GM23248 (cell line): ENCODE measurements around the gene PRPH2. TPM values are rescaled to one million over a fixed set of nuclear protein-coding genes. Genes with fewer than 3 reads are reported as not detected.

Experiments
- DNase-seq: peaks from one replicate; pipeline ENCODE4 v3.0.0-alpha.2; 2015
- H2AFZ ChIP-seq: fragments of 200-600 bp; sonication (generic); 2 replicates; pipeline ENCODE4 v1.6.1; 2016; ENCODE audit warnings: antibody characterized with exemption
- H3F3A ChIP-seq: fragments of 200-600 bp; sonication (generic); 2 replicates; pipeline ENCODE4 v1.6.1; 2016; ENCODE audit warnings: mild to moderate bottlenecking, antibody characterized with exemption, mixed run types; ENCODE audit not compliant: insufficient read depth
- H3K27ac ChIP-seq: fragments of 200-600 bp; sonication (generic); 2 replicates; pipeline ENCODE4 v1.5.1; 2016; ENCODE audit warnings: mild to moderate bottlenecking
- H3K27me3 ChIP-seq: fragments of 200-600 bp; sonication (generic); replicated peaks from 2 replicates; pipeline ENCODE4 v1.6.1; 2016; ENCODE audit warnings: mild to moderate bottlenecking; ENCODE audit not compliant: insufficient read depth
- H3K36me3 ChIP-seq: fragments of 200-600 bp; sonication (generic); 2 replicates; pipeline ENCODE4 v1.6.1; 2016; ENCODE audit warnings: low read depth, mild to moderate bottlenecking
- H3K4me1 ChIP-seq: fragments of 200-600 bp; sonication (generic); 2 replicates; pipeline ENCODE4 v1.6.1; 2016; ENCODE audit warnings: mild to moderate bottlenecking; ENCODE audit not compliant: insufficient read depth
- H3K4me2 ChIP-seq: fragments of 200-600 bp; sonication (generic); one replicate; pipeline ENCODE4 v1.6.1; 2016; ENCODE audit warnings: mild to moderate bottlenecking; ENCODE audit not compliant: unreplicated experiment
- H3K4me3 ChIP-seq: fragments of 200-600 bp; sonication (generic); 2 replicates; pipeline ENCODE4 v1.5.1; 2016; ENCODE audit warnings: mild to moderate bottlenecking
- H3K79me2 ChIP-seq: fragments of 200-600 bp; sonication (generic); 2 replicates; pipeline ENCODE4 v1.6.1; 2016; ENCODE audit warnings: mild to moderate bottlenecking; ENCODE audit not compliant: insufficient read depth
- H3K9ac ChIP-seq: fragments of 200-600 bp; sonication (generic); 2 replicates; pipeline ENCODE4 v1.6.1; 2016; ENCODE audit warnings: mild to moderate bottlenecking
- H3K9me2 ChIP-seq: fragments of 200-600 bp; sonication (generic); 2 replicates; pipeline ENCODE4 v1.6.1; 2016; ENCODE audit warnings: mixed run types, mild to moderate bottlenecking, moderate library complexity; ENCODE audit not compliant: insufficient read depth
- H3K9me3 ChIP-seq: fragments of 200-600 bp; sonication (generic); one replicate; pipeline ENCODE4 v1.6.1; 2017; ENCODE audit warnings: low read depth
- H4K20me1 ChIP-seq: fragments of 200-600 bp; sonication (generic); 2 replicates; pipeline ENCODE4 v1.6.0; 2016; ENCODE audit not compliant: insufficient read depth
- EZH2 ChIP-seq: fragments of 200-600 bp; sonication (generic); IDR thresholded peaks from 2 replicates; pipeline ENCODE4 v1.6.1; 2018; ENCODE audit warnings: antibody characterized with exemption, mild to moderate bottlenecking; ENCODE audit not compliant: insufficient read depth, poor library complexity, severe bottlenecking
- EZH2phosphoT487 ChIP-seq: fragments of 200-600 bp; sonication (generic); IDR thresholded peaks from 2 replicates; pipeline ENCODE4 v1.6.1; 2018; ENCODE audit warnings: antibody characterized with exemption, moderate library complexity, mild to moderate bottlenecking, low read depth; ENCODE audit not compliant: insufficient read depth
- WGBS, 2 experiments: methylation state at CpG; one replicate each; pipeline ENCODE4 v1.1.6; 2015 to 2017; ENCODE audit warnings: low lambda C conversion rate in 2 of 2, low coverage in 1 of 2; ENCODE audit errors: missing lambda C conversion rate in 2 of 2; 5-methylcytosine and 5-hydroxymethylcytosine counted together
- in situ Hi-C: fragments of 300-500 bp; cut with MboI; formaldehyde crosslinking; loops from 2 replicates; pipeline ENCODE4 v1.15.0; 2020
- polyA plus RNA-seq: library from polyadenylated mRNA; unstranded; fragments of >200 nt; fragmentation: Nextera tagmentation; extraction: Ambion mirVana; gene quantifications from 2 replicates; pipeline ENCODE4 v1.2.1, GENCODE V29; 2016
- total RNA-seq: library from RNA; depleted of rRNA; stranded (reverse); fragments of >200 nt; shearing (Covaris generic); gene quantifications from 2 replicates; pipeline ENCODE4 v1.2.3, GENCODE V29; 2014; rRNA removed

PRPH2 gene
- 1.5 TPM in 2 replicates for total RNA-seq
- polyA plus RNA-seq, result 1.7 and 2.3 TPM in 2 replicates

- Histone ChIP-seq H3K9ac (no peak within 1 kb of the TSS), H3K4me1 (peaks cover 16% of the 10 kb centered on the region), H4K20me1 (no peaks in the 10 kb centered on the region), H3K27ac (no peak within 1 kb of the TSS), H3K9me3 (no peaks in the 10 kb centered on the region), H2AFZ (no peak within 1 kb of the TSS), H3F3A (peaks cover 13% of the 10 kb centered on the region), H3K4me3 (no peak within 1 kb of the TSS), H3K4me2 (no peak within 1 kb of the TSS), H3K9me2 (no peaks in the 10 kb centered on the region), H3K79me2 (0 out of 2 replicates have a peak, but pooled peaks cover 7% of the 10 kb centered on the region), H3K36me3 (no peaks in the 10 kb centered on the region), H3K27me3 (no peaks in the 10 kb centered on the region)
- TF ChIP-seq EZH2phosphoT487 (no peak), EZH2 (no peak)
- WGBS, 2 experiments, result 96% methylated on average over 6 of the region's 6 CpGs
- in situ Hi-C loops, result no loop called here
- DNase-seq, result no peak
Measured at GRCh38 chr6:42722497-42722896, at the start of gene PRPH2. TSS of gene PRPH2 (minus strand) at chr6:42722597. CDS start at chr6:42722334, 263 bp downstream.

GRCh38 chr6:42771741-42772100 lies 49.3 kb upstream of the PRPH2 start:
- H3K79me2 ChIP-seq, result no peaks in the 10 kb centered on the region
- in situ Hi-C loops, result no loop called here
- 0 out of 2 replicates have a peak, but pooled peaks cover under 1% of the 10 kb centered on the region for H3K4me1 ChIP-seq
- no peaks in the 10 kb centered on the region for H3K36me3 ChIP-seq
- WGBS, 2 experiments, result 32 to 40% methylated on average over 3 of the region's 3 CpGs
- no peak overlapping the region for H3K4me3 ChIP-seq
- H3K9me3 ChIP-seq, result no peaks in the 10 kb centered on the region
- H3K9me2 ChIP-seq, result no peaks in the 10 kb centered on the region
- H2AFZ ChIP-seq, result no peak overlapping the region
- no peaks in the 10 kb centered on the region for H3F3A ChIP-seq
- no peak overlapping the region for H3K27ac ChIP-seq
- no peaks in the 10 kb centered on the region for H4K20me1 ChIP-seq
- TF ChIP-seq EZH2, result no peak
- no peak for TF ChIP-seq EZH2phosphoT487
- no peaks in the 10 kb centered on the region for H3K27me3 ChIP-seq
- H3K4me2 ChIP-seq, result no peak overlapping the region
- no peak overlapping the region for H3K9ac ChIP-seq
- no peak for DNase-seq

GRCh38 chr6:42769836-42770235 lies 47.4 kb upstream of the PRPH2 start:
- Histone ChIP-seq H3K4me2 (no peak overlapping the region), H3K79me2 (no peaks in the 10 kb centered on the region), H3F3A (peaks cover 18% of the 10 kb centered on the region), H3K9ac (no peak overlapping the region), H3K9me2 (no peaks in the 10 kb centered on the region), H3K27me3 (no peaks in the 10 kb centered on the region), H3K4me3 (no peak overlapping the region), H2AFZ (no peak overlapping the region), H4K20me1 (no peaks in the 10 kb centered on the region), H3K4me1 (peaks cover 15% of the 10 kb centered on the region), H3K9me3 (no peaks in the 10 kb centered on the region), H3K27ac (no peak overlapping the region), H3K36me3 (no peaks in the 10 kb centered on the region)
- WGBS, 2 experiments, result 90 to 95% methylated on average over 2 of the region's 2 CpGs
- DNase-seq, result no peak
- in situ Hi-C loops, result no loop called here
- TF ChIP-seq EZH2phosphoT487 (no peak), EZH2 (no peak)

- TF ChIP-seq EZH2phosphoT487 (no peak), EZH2 (no peak)
- no peaks in the 10 kb centered on the region for H4K20me1 ChIP-seq
- H3K27me3 ChIP-seq, result no peaks in the 10 kb centered on the region
- DNase-seq, result no peak
- H3K9ac ChIP-seq, result no peak overlapping the region
- H3K9me3 ChIP-seq, result no peaks in the 10 kb centered on the region
- WGBS, 2 experiments, result 93 to 96% methylated on average over 4 of the region's 4 CpGs
- no peaks in the 10 kb centered on the region for H3K36me3 ChIP-seq
- H3K4me3 ChIP-seq, result no peak overlapping the region
- in situ Hi-C loops, result no loop called here
- peaks cover 15% of the 10 kb centered on the region for H3K4me1 ChIP-seq
- no peaks in the 10 kb centered on the region for H3K79me2 ChIP-seq
- H2AFZ ChIP-seq, result no peak overlapping the region
- no peak overlapping the region for H3K27ac ChIP-seq
- H3K4me2 ChIP-seq, result no peak overlapping the region
- peaks cover 22% of the 10 kb centered on the region for H3F3A ChIP-seq
- H3K9me2 ChIP-seq, result no peaks in the 10 kb centered on the region
Measured at GRCh38 chr6:42769051-42769450, 46.7 kb upstream of the PRPH2 start.
